Activated T-cell treated with anti-CD3 and anti-CD28 coated beads for 24 hours (primary cell): ENCODE data around the gene AKR7A2.

Experiments used
- DNase-seq: peaks from one replicate; pipeline ENCODE4 v3.0.0-alpha.2; 2020; ENCODE audit warnings: low read depth

AKR7A2 gene

GRCh38 chr1:19343617-19344350 is 31.8 kb upstream of the AKR7A2 start:
- no peak for DNase-seq

- no peak for DNase-seq
These were observed 31.1 kb upstream of the AKR7A2 start for GRCh38 chr1:19342894-19343616.

- no peak for DNase-seq
These were observed 30.3 kb upstream of the AKR7A2 start for GRCh38 chr1:19342062-19342750.

- peak; percentile 70 for DNase-seq
These were observed 29.5 kb upstream of the AKR7A2 start for GRCh38 chr1:19341201-19342061.

- DNase-seq, result no peak
These were observed 28.5 kb upstream of the AKR7A2 start for GRCh38 chr1:19340387-19340937.

- DNase-seq, result no peak
These were observed 27.4 kb upstream of the AKR7A2 start for GRCh38 chr1:19339214-19339861.

GRCh38 chr1:19338323-19338762 is 26.4 kb upstream of the AKR7A2 start:
- no peak for DNase-seq

- DNase-seq, result no peak
These were observed 25.3 kb upstream of the AKR7A2 start for GRCh38 chr1:19337289-19337688.

GRCh38 chr1:19336543-19336942 is 24.6 kb upstream of the AKR7A2 start:
- DNase-seq, result peak; percentile 57

- no peak for DNase-seq
These were observed 21.8 kb upstream of the AKR7A2 start for GRCh38 chr1:19333587-19334354.

- no peak for DNase-seq
These were observed 20.9 kb upstream of the AKR7A2 start for GRCh38 chr1:19332832-19333231.

GRCh38 chr1:19331262-19331878 is 19.4 kb upstream of the AKR7A2 start:
- no peak for DNase-seq

- DNase-seq, result no peak
These were observed 18.6 kb upstream of the AKR7A2 start for GRCh38 chr1:19330449-19331135.

GRCh38 chr1:19329611-19330010 is 17.7 kb upstream of the AKR7A2 start:
- no peak for DNase-seq

GRCh38 chr1:19329188-19329587 is 17.2 kb upstream of the AKR7A2 start:
- DNase-seq, result no peak

GRCh38 chr1:19328486-19328885 is 16.5 kb upstream of the AKR7A2 start:
- DNase-seq, result no peak

GRCh38 chr1:19327736-19328135 is 15.8 kb upstream of the AKR7A2 start:
- no peak for DNase-seq

- DNase-seq, result no peak
These were observed 15.4 kb upstream of the AKR7A2 start for GRCh38 chr1:19327301-19327700.

GRCh38 chr1:19326748-19327065 is 14.8 kb upstream of the AKR7A2 start:
- DNase-seq, result no peak
